ENCODE data around the gene AUTS2. TPM values are rescaled to one million over a fixed set of nuclear protein-coding genes. Genes with fewer than 3 reads are reported as not detected.

AUTS2 gene
- total RNA-seq, 1 donor from 2014 or later, result 80.6 TPM

- Mint-ChIP-seq H3K4me1 (ENCODE audit: unreplicated experiment) (peaks cover 33% of the 10 kb centered on the region), H3K9me3 (ENCODE audit: unreplicated experiment) (peaks cover 6% of the 10 kb centered on the region), H3K27me3 (ENCODE audit: unreplicated experiment) (no peaks in the 10 kb centered on the region), H3K36me3 (ENCODE audit: unreplicated experiment) (peaks cover 3% of the 10 kb centered on the region), H3K4me3 (ENCODE audit: unreplicated experiment) (peak overlapping the region; percentile 55), H3K27ac (ENCODE audit: unreplicated experiment) (peak overlapping the region; percentile 52)
- TF ChIP-seq CTCF (IDR thresholded peaks at IDR 0.05), result no peak
- DNase-seq (ENCODE audit: extremely low spot score, unreplicated experiment), result no peak
These were observed 130.0 kb downstream of the AUTS2 start for GRCh38 chr7:69728304-69728703.

- Mint-ChIP-seq H3K9me3 (ENCODE audit: unreplicated experiment) (no peaks in the 10 kb centered on the region), H3K27me3 (ENCODE audit: unreplicated experiment) (no peaks in the 10 kb centered on the region), H3K4me1 (ENCODE audit: unreplicated experiment) (peaks cover 29% of the 10 kb centered on the region), H3K4me3 (ENCODE audit: unreplicated experiment) (no peak overlapping the region), H3K27ac (ENCODE audit: unreplicated experiment) (no peak overlapping the region), H3K36me3 (ENCODE audit: unreplicated experiment) (no peaks in the 10 kb centered on the region)
- no peak for DNase-seq (ENCODE audit: extremely low spot score, unreplicated experiment)
- TF ChIP-seq CTCF (IDR thresholded peaks at IDR 0.05), result no peak
These were observed 133.9 kb downstream of the AUTS2 start for GRCh38 chr7:69732203-69732602.

- peaks cover 35% of the 10 kb centered on the region for H3K4me1 Mint-ChIP-seq (ENCODE audit: unreplicated experiment)
These were observed 137.3 kb downstream of the AUTS2 start for GRCh38 chr7:69735582-69735981.

GRCh38 chr7:69736126-69736810 is 138.0 kb downstream of the AUTS2 start:
- H3K4me1 Mint-ChIP-seq (ENCODE audit: unreplicated experiment), result peaks cover 36% of the 10 kb centered on the region

More at GRCh38 chr7:69735582-69735981, 137.3 kb downstream of the AUTS2 start:
- no peak overlapping the region for H3K27ac Mint-ChIP-seq (ENCODE audit: unreplicated experiment)
- no peaks in the 10 kb centered on the region for H3K9me3 Mint-ChIP-seq (ENCODE audit: unreplicated experiment)
- no peaks in the 10 kb centered on the region for H3K27me3 Mint-ChIP-seq (ENCODE audit: unreplicated experiment)
- no peak for DNase-seq (ENCODE audit: extremely low spot score, unreplicated experiment)
- no peak overlapping the region for H3K4me3 Mint-ChIP-seq (ENCODE audit: unreplicated experiment)
- no peaks in the 10 kb centered on the region for H3K36me3 Mint-ChIP-seq (ENCODE audit: unreplicated experiment)
- TF ChIP-seq CTCF (IDR thresholded peaks at IDR 0.05), result no peak

More at GRCh38 chr7:69736126-69736810, 138.0 kb downstream of the AUTS2 start:
- no peak overlapping the region for H3K27ac Mint-ChIP-seq (ENCODE audit: unreplicated experiment)
- TF ChIP-seq CTCF (IDR thresholded peaks at IDR 0.05), result no peak
- no peak overlapping the region for H3K4me3 Mint-ChIP-seq (ENCODE audit: unreplicated experiment)
- DNase-seq (ENCODE audit: extremely low spot score, unreplicated experiment), result no peak
- H3K9me3 Mint-ChIP-seq (ENCODE audit: unreplicated experiment), result no peaks in the 10 kb centered on the region
- no peaks in the 10 kb centered on the region for H3K27me3 Mint-ChIP-seq (ENCODE audit: unreplicated experiment)
- H3K36me3 Mint-ChIP-seq (ENCODE audit: unreplicated experiment), result no peaks in the 10 kb centered on the region
